GM18907 (cell line): ENCODE data around the gene OR5H14.
"Not testable (repeated sequence)": the region's sequence is repeated elsewhere in the genome, so short reads cannot be mapped to it uniquely, and the experiment has no call there.

Experiments
- ATAC-seq: cut with Tn5 transposase; IDR thresholded peaks from one replicate; pipeline ENCODE4 v1.9.1; 2021; ENCODE audit warnings: mild to moderate bottlenecking, moderate library complexity; ENCODE audit not compliant: unreplicated experiment

Gene OR5H14

GRCh38 chr3:98147179-98147578 is at the start of gene OR5H14:
Gene OR5H14, plus strand, starts transcription at chr3:98147479. Its CDS starts 1,907 bp downstream, at chr3:98149386.
- ATAC-seq: no peak

GRCh38 chr3:98099848-98100247 is 47.4 kb upstream of the OR5H14 start:
- no peak for ATAC-seq

- ATAC-seq: no peak
Observed at GRCh38 chr3:98108162-98108561, 39.1 kb upstream of the OR5H14 start.

- ATAC-seq: no peak
Observed at GRCh38 chr3:98109807-98110549, 37.3 kb upstream of the OR5H14 start.

GRCh38 chr3:98110550-98110908 is 36.8 kb upstream of the OR5H14 start:
- no peak for ATAC-seq

- no peak for ATAC-seq
Observed at GRCh38 chr3:98114264-98114663, 33.0 kb upstream of the OR5H14 start.

GRCh38 chr3:98115717-98116116 is 31.6 kb upstream of the OR5H14 start:
- no peak for ATAC-seq

GRCh38 chr3:98130421-98130820 is 16.9 kb upstream of the OR5H14 start, which contains the start of gene OR5H1:
Gene OR5H1, plus strand, starts transcription at chr3:98130721. Its CDS starts 1,977 bp downstream, at chr3:98132698.
- ATAC-seq: no peak

- ATAC-seq: no peak
Observed at GRCh38 chr3:98136631-98137030, 10.6 kb upstream of the OR5H14 start.

GRCh38 chr3:98137826-98138557 is 9.3 kb upstream of the OR5H14 start:
- ATAC-seq: not testable (repeated sequence)

- no peak for ATAC-seq
Observed at GRCh38 chr3:98140531-98140930, 6.7 kb upstream of the OR5H14 start.

GRCh38 chr3:98148751-98149150 is 1.5 kb downstream of the OR5H14 start:
- ATAC-seq: no peak

- not testable (repeated sequence) for ATAC-seq
Observed at GRCh38 chr3:98149456-98149855, 2.2 kb downstream of the OR5H14 start.

- no peak for ATAC-seq
Observed at GRCh38 chr3:98151241-98151640, 4.0 kb downstream of the OR5H14 start.

- no peak for ATAC-seq
Observed at GRCh38 chr3:98166396-98166795, 19.1 kb downstream of the OR5H14 start, which contains the start of gene OR5H15. Gene OR5H15, plus strand, starts transcription at chr3:98166696. Its CDS starts 2,004 bp downstream, at chr3:98168700.

- ATAC-seq: peak; percentile 56
Observed at GRCh38 chr3:98171071-98171470, 23.8 kb downstream of the OR5H14 start.

GRCh38 chr3:98172621-98173020 is 25.3 kb downstream of the OR5H14 start:
- ATAC-seq: no peak

- no peak for ATAC-seq
Observed at GRCh38 chr3:98180319-98180890, 33.1 kb downstream of the OR5H14 start.

GRCh38 chr3:98182196-98182595 is 34.9 kb downstream of the OR5H14 start:
- ATAC-seq: no peak

- no peak for ATAC-seq
Observed at GRCh38 chr3:98185180-98185579, 37.9 kb downstream of the OR5H14 start.

GRCh38 chr3:98188545-98188944 is 41.3 kb downstream of the OR5H14 start:
- no peak for ATAC-seq

- not testable (repeated sequence) for ATAC-seq
Observed at GRCh38 chr3:98190911-98191310, 43.6 kb downstream of the OR5H14 start.
